HCT116 (cell line): ENCODE results near the gene OPN5. TPM values are rescaled to one million over a fixed set of nuclear protein-coding genes. Genes with fewer than 3 reads are reported as not detected.

Experiments
- ATAC-seq: fragments of 200-7000 bp; cut with Tn5 transposase; 2 replicates; pipeline ENCODE4 v1.9.1; 2020; ENCODE audit warnings: mild to moderate bottlenecking, moderate library complexity
- BruUV-seq: library from RNA; stranded (reverse); fragments of 400-500 nt; replicated peaks from 2 replicates; lab custom pipeline; 2021; lab: Mats Ljungman, UMichigan
- CTCF ChIA-PET: fragments of 300-600 bp; sonication (Branson Sonifier 250); formaldehyde crosslinking; loops from one replicate; lab custom pipeline; 2021; ENCODE audit warnings: antibody characterized with exemption; lab: Charles Lee
- POLR2A ChIA-PET: fragments of 300-600, 350-600 bp; sonication (Branson Sonifier 250); formaldehyde crosslinking; loops from one replicate; lab custom pipeline; 2021; ENCODE audit warnings: antibody characterized with exemption; lab: Charles Lee
- RAD21 ChIA-PET, 2 experiments: fragments of 300-600 bp; sonication (Branson Sonifier 250); formaldehyde crosslinking; loops; one replicate each; lab custom pipeline; 2023; ENCODE audit warnings: low total read pairs in 2 of 2; ENCODE audit not compliant: uncharacterized antibody in 2 of 2, unreplicated experiment in 2 of 2, low non-redundant PET in 1 of 2; lab: Charles Lee
- DNase-seq: peaks from one replicate; pipeline ENCODE4 v3.0.0-alpha.2; 2010; ENCODE audit warnings: low read depth, low spot score
- H2AFZ ChIP-seq: fragments of 200-600 bp; shearing (Covaris generic), sonication (generic); 2 replicates; pipeline ENCODE4 v1.6.1; 2017; ENCODE audit warnings: low read depth, mixed run types, mixed read lengths, antibody characterized with exemption, low read length; ENCODE audit not compliant: poor library complexity, severe bottlenecking
- H3K27ac ChIP-seq: 2 replicates; pipeline ENCODE4 v1.5.1; 2012; ENCODE audit warnings: low read depth, low read length
- H3K27me3 ChIP-seq: fragments of 200-600 bp; sonication (generic); 2 replicates; pipeline ENCODE4 v1.6.1; 2016; ENCODE audit warnings: mixed run types, low read length, mixed read lengths; ENCODE audit not compliant: insufficient read depth
- H3K36me3 ChIP-seq, 2 experiments: fragments of 200-500 bp in 1 of 2; fragments of 200-600 bp in 1 of 2; sonication (Bioruptor generic) in 1 of 2; sonication (generic) in 1 of 2; 2 replicates each; pipeline versions ENCODE4 v1.5.1 to v1.6.1; 2014 to 2016; ENCODE audit warnings: low read length in 2 of 2, inconsistent platforms in 1 of 2, mixed read lengths in 1 of 2, mixed run types in 1 of 2; ENCODE audit not compliant: insufficient read depth in 2 of 2, control insufficient read depth in 1 of 2
- H3K4me1 ChIP-seq, 2 experiments: fragments of 200-600 bp in 1 of 2; sonication (generic) in 1 of 2; 2 replicates each; pipeline versions ENCODE4 v1.5.1 to v1.6.1; 2012 to 2017; ENCODE audit warnings: low read length in 2 of 2, inconsistent platforms in 1 of 2, mild to moderate bottlenecking in 1 of 2, mixed read lengths in 1 of 2, mixed run types in 1 of 2, moderate library complexity in 1 of 2; ENCODE audit not compliant: insufficient read depth in 2 of 2, control insufficient read depth in 1 of 2
- H3K4me2 ChIP-seq: fragments of 200-600 bp; sonication (generic); 2 replicates; pipeline ENCODE4 v1.6.1; 2017; ENCODE audit warnings: mixed run types, low read length, mixed read lengths
- H3K4me3 ChIP-seq, 2 experiments: fragments of 200-600 bp in 1 of 2; sonication (generic) in 1 of 2; replicated peaks in 1 of 2; 2 replicates each; pipeline ENCODE4 v1.5.1; 2011 to 2016; ENCODE audit warnings: low read length in 2 of 2, control low read depth in 1 of 2, low read depth in 1 of 2, mild to moderate bottlenecking in 1 of 2, mixed read lengths in 1 of 2, mixed run types in 1 of 2
- H3K79me2 ChIP-seq: fragments of 200-600 bp; sonication (generic); 2 replicates; pipeline ENCODE4 v1.6.1; 2017; ENCODE audit warnings: mild to moderate bottlenecking, mixed run types, low read length, moderate library complexity, mixed read lengths; ENCODE audit not compliant: insufficient read depth
- H3K9ac ChIP-seq: fragments of 200-600 bp; sonication (generic); 2 replicates; pipeline ENCODE4 v1.6.1; 2016; ENCODE audit warnings: low read length, mixed read lengths
- H3K9me2 ChIP-seq: fragments of 200-600 bp; sonication (generic), shearing (Covaris generic); 2 replicates; pipeline ENCODE4 v1.6.1; 2017; ENCODE audit warnings: mixed run types, mild to moderate bottlenecking, moderate library complexity; ENCODE audit not compliant: insufficient read depth
- H3K9me3 ChIP-seq, 2 experiments: fragments of 200-500 bp in 1 of 2; fragments of 200-600 bp in 1 of 2; sonication (Bioruptor generic) in 1 of 2; sonication (generic) in 1 of 2; 2 replicates each; pipeline ENCODE4 v1.6.1; 2014 to 2017; ENCODE audit warnings: low read length in 2 of 2, mixed read lengths in 2 of 2, inconsistent platforms in 1 of 2, low read depth in 1 of 2, mild to moderate bottlenecking in 1 of 2, mixed run types in 1 of 2, moderate library complexity in 1 of 2; ENCODE audit not compliant: control insufficient read depth in 1 of 2, insufficient read depth in 1 of 2
- H4K20me1 ChIP-seq: fragments of 200-600 bp; sonication (generic), shearing (Covaris generic); 2 replicates; pipeline ENCODE4 v1.6.1; 2017; ENCODE audit warnings: mixed run types, mild to moderate bottlenecking, moderate library complexity; ENCODE audit not compliant: insufficient read depth
- ATF3 ChIP-seq: IDR thresholded peaks from 2 replicates; pipeline ENCODE4 v1.6.1; 2012
- CBX3 ChIP-seq: IDR thresholded peaks from 2 replicates; pipeline ENCODE4 v1.6.1; 2012; ENCODE audit warnings: low read depth
- CEBPB ChIP-seq: IDR thresholded peaks from 2 replicates; pipeline ENCODE4 v1.6.1; 2012; ENCODE audit warnings: low read depth
- EGR1 ChIP-seq: IDR thresholded peaks from 2 replicates; pipeline ENCODE4 v1.6.1; 2012; ENCODE audit warnings: low read depth
- EZH2 ChIP-seq: fragments of 200-600 bp; sonication (generic); IDR thresholded peaks from 2 replicates; pipeline ENCODE4 v1.6.1; 2017; ENCODE audit warnings: antibody characterized with exemption, mixed run types
- EZH2phosphoT487 ChIP-seq: fragments of 200-600 bp; IDR thresholded peaks from 2 replicates; pipeline ENCODE4 v1.6.1; 2018; ENCODE audit warnings: antibody characterized with exemption, borderline replicate concordance
- FOSL1 ChIP-seq: IDR thresholded peaks from 2 replicates; pipeline ENCODE4 v1.6.1; 2012; ENCODE audit warnings: low read depth
- POLR2A ChIP-seq: IDR thresholded peaks from 2 replicates; pipeline ENCODE4 v1.7.0; 2011; ENCODE audit warnings: borderline replicate concordance; ENCODE audit not compliant: insufficient read depth, insufficient read length; ENCODE audit errors: extremely low read depth
- RAD21 ChIP-seq: IDR thresholded peaks from 2 replicates; pipeline ENCODE4 v1.6.1; 2012; ENCODE audit warnings: low read depth, mild to moderate bottlenecking
- REST ChIP-seq: IDR thresholded peaks from 2 replicates; pipeline ENCODE4 v1.6.1; 2012; ENCODE audit warnings: low read depth
- SIN3A ChIP-seq: IDR thresholded peaks from 2 replicates; pipeline ENCODE4 v1.6.1; 2012; ENCODE audit warnings: low read depth
- SRF ChIP-seq: IDR thresholded peaks from 2 replicates; pipeline ENCODE4 v1.6.1; 2012; ENCODE audit warnings: low read depth
- TCF7L2 ChIP-seq: IDR thresholded peaks from 2 replicates; pipeline ENCODE4 v1.7.0; 2011; ENCODE audit warnings: borderline replicate concordance, inconsistent platforms; ENCODE audit not compliant: insufficient read depth, insufficient read length; ENCODE audit errors: extremely low read depth
- YY1 ChIP-seq: IDR thresholded peaks from 2 replicates; pipeline ENCODE4 v1.6.1; 2011; ENCODE audit warnings: low read length, low read depth, moderate library complexity, mild to moderate bottlenecking; ENCODE audit not compliant: insufficient replicate concordance; ENCODE audit errors: extremely low read depth
- ZBTB33 ChIP-seq: IDR thresholded peaks from 2 replicates; pipeline ENCODE4 v1.6.1; 2011; ENCODE audit warnings: mild to moderate bottlenecking, low read length, moderate library complexity; ENCODE audit not compliant: insufficient replicate concordance; ENCODE audit errors: extremely low read depth
- ZFX ChIP-seq: fragments of 450-650 bp; IDR thresholded peaks from 2 replicates; pipeline ENCODE4 v1.6.1; 2017
- intact Hi-C: fragments of 100-400 bp; cut with micrococcal nuclease; formaldehyde crosslinking; loops from 2 replicates; pipeline ENCODE4 v1.10.0; 2022
- total RNA-seq: library from RNA; stranded (reverse); gene quantifications from one replicate; pipeline ENCODE4 v1.2.1, GENCODE V29; 2021; ENCODE audit not compliant: unreplicated experiment
- TF ChIP-seq, protein P1 (sequence below), 3 experiments: fragments of 200-600 bp in 1 of 3; sonication (generic) in 1 of 3; IDR thresholded peaks in 2 of 3; conservative IDR thresholded peaks in 1 of 3; 2 replicates each; pipeline ENCODE4 v1.5.1; 2012 to 2017; ENCODE audit warnings: low read depth in 2 of 3, low read length in 2 of 3, antibody characterized with exemption in 1 of 3, borderline replicate concordance in 1 of 3, control low read depth in 1 of 3, mild to moderate bottlenecking in 1 of 3, mixed read lengths in 1 of 3, mixed run types in 1 of 3, moderate library complexity in 1 of 3; ENCODE audit not compliant: insufficient read depth in 1 of 3

Gene OPN5
- total RNA-seq, 1 experiment from 2014 or later = not detected

DNA sequence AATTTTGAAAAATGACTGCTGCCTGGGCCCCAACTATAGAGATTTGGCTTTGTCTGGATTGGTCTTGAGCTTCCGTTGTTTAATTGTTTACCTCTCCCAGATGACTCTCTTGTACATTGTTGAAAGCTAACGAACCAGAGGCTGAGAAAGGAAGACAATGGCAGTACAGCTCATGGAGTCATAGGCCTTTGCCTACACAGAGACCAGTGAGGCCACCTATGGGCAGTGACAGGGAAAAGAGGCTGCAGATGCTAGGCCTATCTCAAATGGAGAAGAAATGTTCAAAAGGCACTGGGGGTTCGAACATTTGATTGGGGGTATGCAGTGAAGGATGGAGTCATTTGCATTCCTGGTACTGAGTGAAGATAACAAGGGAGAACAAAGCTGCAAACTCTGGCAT lies 29.1 kb downstream of the OPN5 start:
- CTCF ChIA-PET = interaction anchor here (0.6 to 1.0 kb wide), 2 partner anchors 10 to 22 kb away, joined by 3 read pairs; no protein-coding TSS in a partner anchor
- H3K9ac ChIP-seq = no peak overlapping the region
- no peak overlapping the region for H3K4me3 ChIP-seq
- POLR2A ChIA-PET = no interaction called here
- H3K36me3 ChIP-seq = no peaks in the 10 kb centered on the region
- intact Hi-C loops = no loop called here
- no peaks in the 10 kb centered on the region for H3K9me2 ChIP-seq
- TF ChIP-seq RAD21 (peak; percentile 22; the same call in 1 of the 2 replicates), EGR1 (no peak), YY1 (no peak), ZBTB33 (no peak), CEBPB (no peak), POLR2A (no peak), TCF7L2 (no peak), CBX3 (no peak), ATF3 (no peak), SIN3A (no peak), SRF (no peak), EZH2 (no peak), REST (no peak), ZFX (no peak), FOSL1 (no peak), EZH2phosphoT487 (no peak)
- TF ChIP-seq, protein P1, sequence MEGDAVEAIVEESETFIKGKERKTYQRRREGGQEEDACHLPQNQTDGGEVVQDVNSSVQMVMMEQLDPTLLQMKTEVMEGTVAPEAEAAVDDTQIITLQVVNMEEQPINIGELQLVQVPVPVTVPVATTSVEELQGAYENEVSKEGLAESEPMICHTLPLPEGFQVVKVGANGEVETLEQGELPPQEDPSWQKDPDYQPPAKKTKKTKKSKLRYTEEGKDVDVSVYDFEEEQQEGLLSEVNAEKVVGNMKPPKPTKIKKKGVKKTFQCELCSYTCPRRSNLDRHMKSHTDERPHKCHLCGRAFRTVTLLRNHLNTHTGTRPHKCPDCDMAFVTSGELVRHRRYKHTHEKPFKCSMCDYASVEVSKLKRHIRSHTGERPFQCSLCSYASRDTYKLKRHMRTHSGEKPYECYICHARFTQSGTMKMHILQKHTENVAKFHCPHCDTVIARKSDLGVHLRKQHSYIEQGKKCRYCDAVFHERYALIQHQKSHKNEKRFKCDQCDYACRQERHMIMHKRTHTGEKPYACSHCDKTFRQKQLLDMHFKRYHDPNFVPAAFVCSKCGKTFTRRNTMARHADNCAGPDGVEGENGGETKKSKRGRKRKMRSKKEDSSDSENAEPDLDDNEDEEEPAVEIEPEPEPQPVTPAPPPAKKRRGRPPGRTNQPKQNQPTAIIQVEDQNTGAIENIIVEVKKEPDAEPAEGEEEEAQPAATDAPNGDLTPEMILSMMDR (IDR thresholded peaks at IDR 0.05 in 2 of 3, conservative IDR thresholded peaks at IDR 0.05 in 1 of 3; ENCODE audit: borderline replicate concordance in 1 of 3, insufficient read depth in 1 of 3, low read depth in 2 of 3, low read length in 2 of 3) = peak in 2 of 3 experiments; percentile 33 to 42; a peak in 3 of 6 replicates
- no peak overlapping the region for H3K27ac ChIP-seq
- BruUV-seq = no TSS peak
- H2AFZ ChIP-seq = no peak overlapping the region
- peak; percentile 87 for ATAC-seq
- no peaks in the 10 kb centered on the region for H3K27me3 ChIP-seq
- RAD21 ChIA-PET = no interaction called here
- no peaks in the 10 kb centered on the region for H3K79me2 ChIP-seq
- no peak overlapping the region for H3K4me2 ChIP-seq
- H4K20me1 ChIP-seq = no peaks in the 10 kb centered on the region
- no peaks in the 10 kb centered on the region for H3K9me3 ChIP-seq
- no peaks in the 10 kb centered on the region for H3K4me1 ChIP-seq
- DNase-seq = no peak
